Stimulated activated CD8-positive, alpha-beta memory T cell treated with anti-CD3 and anti-CD28 coated beads, Interleukin-7, amount 100 ng/mL, for 4 hours (primary cell): ENCODE measurements around the gene TOR2A.
"Not testable (repeated sequence)": the region's sequence is repeated elsewhere in the genome, so short reads cannot be mapped to it uniquely, and the experiment has no call there.

ENCODE experiments used
- DNase-seq, 2 donors: peaks; one replicate each; pipeline ENCODE4 v3.0.0-alpha.2; 2020; ENCODE audit warnings: low read depth in 2 of 2

The TOR2A gene

DNA sequence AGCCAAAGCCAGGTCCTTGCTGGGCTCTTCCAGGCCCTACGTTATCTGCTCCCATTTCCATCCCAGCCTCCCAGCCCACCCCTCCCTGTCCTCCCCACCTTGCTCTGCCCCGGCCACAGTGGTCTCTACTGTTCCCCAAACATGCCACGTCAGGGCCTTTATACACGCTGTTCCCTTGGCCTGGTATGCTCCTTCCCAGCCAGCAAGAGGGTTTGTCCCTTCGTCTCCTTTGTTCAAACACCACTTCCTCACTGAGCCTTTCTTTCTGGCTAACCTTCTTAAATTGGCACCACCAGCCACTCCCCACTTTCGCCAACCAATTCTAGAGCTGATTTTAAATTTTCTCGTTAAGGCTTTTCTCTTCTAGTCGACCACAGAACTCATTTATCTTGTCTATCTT is 33.6 kb upstream of the TOR2A start:
- DNase-seq, result no peak

DNA sequence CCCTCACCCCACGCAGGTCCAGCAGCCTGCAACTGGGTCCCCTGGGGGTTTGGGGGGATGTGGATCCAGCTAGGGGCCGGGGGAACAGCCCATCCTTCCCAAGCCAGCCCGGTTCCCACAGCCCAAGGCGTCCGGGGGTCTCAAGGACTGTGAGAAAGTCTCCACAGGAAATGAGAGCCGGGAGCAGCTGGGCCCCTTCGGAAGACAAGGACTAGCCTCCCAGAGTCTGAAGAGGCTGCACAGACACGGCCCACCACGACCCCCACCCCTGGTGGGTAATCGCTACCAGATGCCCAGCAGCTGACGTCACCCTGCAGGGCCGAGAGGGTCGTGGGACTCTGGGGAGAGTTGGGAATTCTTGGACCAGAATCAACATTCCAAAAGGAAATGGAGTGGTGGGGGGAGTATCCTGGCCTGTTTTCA is 32.8 kb upstream of the TOR2A start:
- no peak for DNase-seq

DNA sequence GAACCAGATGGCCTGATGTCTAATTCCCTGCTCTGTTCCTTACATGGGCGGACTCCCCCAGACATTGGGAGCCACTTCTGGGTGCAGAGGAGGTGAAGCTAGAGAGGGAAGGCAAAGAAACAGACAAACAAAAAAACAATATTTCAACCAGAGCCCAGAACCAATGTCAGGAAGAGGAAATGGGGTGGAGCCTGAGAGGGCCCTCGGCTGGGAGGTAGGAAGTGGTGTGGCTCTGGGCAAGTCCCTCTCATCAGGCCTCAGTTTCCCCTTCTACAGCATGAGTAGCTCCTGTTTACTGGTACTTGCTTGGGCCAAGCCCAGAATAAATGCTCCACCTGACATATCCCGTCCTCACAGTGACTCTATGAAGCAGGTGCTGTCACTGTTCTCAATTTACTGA is 32.3 kb upstream of the TOR2A start:
- DNase-seq, result no peak

DNA sequence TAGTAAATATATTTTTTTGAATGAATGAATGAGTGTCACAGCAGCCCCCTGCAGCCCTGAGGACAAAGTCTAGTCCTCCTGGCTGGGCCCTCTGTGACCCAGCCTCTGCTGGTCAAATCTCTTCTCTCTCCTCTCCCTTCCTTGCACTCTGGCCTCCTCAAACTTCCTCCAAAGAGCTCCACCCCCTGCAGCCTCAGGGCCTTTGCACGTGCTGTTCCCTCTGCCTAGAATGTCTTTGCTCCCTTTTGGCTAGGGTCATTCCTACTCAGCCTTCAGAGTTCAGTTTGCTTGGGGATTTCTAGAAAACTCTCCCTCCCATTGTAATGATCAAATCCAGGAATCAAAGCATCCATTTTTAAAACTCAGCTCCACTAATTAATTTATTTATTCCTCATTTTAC is 30.3 kb upstream of the TOR2A start:
- no peak for DNase-seq

DNA sequence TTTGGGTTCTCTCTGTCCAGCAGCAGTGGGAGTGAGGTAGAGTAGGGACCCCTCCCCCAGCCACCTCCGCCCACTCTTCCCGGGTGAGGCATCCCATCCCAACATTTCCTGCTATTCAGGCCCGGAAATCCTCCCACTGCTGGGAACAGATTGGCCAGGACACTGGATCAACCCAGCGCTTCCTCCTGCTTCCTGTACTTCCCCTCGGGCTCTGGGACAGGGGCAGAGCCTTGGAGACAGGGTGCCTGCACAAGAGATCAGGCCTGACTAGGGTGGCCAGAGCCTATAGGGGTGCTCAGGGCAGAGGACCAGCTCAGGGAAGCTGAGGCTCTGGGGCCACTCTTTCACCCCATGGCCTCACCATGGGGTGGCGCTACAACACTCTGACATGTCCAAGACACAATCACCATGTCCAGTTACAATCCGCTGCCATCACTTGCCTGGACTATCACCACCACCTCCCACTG is 28.9 kb upstream of the TOR2A start:
- DNase-seq, result no peak

DNA sequence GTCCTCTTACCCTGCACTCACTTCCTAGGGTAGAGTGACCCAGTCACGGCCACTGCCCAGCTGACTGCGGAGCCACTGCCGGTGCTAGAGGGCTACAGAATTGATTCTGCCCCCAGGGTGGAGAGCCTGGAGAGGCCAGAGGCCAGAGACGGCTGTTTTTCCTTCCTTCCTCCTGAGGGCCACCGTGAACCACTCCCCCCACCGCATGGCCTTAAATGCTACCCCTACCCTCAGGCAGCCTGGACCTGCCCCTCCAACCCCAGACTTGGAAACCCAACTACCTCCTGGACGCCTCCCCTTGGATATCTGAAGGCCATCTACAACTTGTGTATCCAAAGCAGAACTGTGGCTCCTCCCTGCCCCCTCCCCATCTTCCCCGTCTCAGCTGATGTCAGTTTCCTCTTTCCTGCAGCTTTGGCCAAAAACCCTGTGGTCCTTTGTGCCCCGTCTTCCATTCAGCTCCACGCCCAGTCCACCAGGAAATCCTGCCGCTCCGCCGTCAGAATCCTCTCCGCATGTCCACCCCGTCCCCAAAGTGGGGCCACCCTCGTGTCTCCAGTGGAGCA is 27.1 kb upstream of the TOR2A start:
- DNase-seq, result no peak

DNA sequence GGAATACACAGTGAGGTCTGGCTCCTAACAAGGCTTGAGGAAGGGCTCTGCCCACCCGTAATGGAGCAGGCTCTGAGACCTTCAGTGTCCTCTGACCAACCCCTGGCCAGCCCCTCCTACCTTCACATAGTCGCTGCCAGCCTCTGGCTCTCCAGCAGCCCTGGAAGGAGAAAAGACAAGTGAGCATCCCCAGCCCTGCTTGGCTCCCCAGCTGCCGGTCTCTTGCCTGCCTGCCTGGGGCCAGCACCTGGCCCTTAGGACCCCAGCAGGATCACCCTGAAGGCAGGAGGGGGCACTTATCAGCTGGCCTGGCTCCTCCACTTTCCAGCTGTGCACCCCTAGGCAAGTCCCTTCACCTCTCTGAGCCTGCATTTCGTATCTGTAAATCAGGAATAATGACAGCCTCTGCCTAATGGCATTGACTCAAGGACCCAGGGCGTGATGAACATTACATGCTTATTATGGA is 26.4 kb upstream of the TOR2A start:
- no peak for DNase-seq

DNA sequence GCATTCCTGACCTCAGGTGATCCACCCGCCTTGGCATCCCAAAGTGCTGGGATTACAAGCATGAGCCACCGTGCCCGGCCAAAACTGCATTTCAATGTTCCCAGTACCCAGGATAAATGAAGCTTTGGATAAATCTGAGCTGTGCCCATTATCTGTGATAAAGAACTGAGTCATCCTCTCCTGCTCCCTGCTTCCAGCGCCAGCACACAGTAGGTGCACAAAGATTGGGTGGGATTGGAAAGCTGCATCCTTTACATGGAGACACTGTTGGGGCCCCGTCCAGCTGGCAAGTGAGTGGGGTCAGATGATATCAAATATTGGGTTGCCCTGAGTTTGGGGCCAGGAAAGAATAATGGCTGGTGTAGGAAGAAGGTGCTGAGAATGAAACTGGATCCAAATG is 26.0 kb upstream of the TOR2A start:
- no peak for DNase-seq

DNA sequence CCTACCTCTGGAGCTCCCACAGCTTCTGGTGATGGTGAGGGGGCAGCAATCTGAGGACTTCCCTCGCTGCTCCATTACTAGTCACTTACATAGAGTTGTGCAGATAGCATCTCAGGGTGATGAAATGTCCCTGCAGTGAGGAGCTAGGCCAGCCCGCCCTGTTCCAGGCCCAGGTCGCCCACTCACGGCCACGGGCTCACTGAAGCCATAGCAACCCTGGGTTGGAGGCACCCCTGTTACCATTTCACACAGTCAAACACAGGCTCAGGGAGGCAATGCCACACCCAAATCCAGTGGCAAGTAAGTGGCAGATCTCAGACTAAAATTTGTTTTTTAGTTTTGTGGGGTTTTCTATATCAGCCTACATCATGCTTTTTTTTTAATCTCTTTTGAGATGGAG is 23.7 kb upstream of the TOR2A start:
- no peak for DNase-seq

DNA sequence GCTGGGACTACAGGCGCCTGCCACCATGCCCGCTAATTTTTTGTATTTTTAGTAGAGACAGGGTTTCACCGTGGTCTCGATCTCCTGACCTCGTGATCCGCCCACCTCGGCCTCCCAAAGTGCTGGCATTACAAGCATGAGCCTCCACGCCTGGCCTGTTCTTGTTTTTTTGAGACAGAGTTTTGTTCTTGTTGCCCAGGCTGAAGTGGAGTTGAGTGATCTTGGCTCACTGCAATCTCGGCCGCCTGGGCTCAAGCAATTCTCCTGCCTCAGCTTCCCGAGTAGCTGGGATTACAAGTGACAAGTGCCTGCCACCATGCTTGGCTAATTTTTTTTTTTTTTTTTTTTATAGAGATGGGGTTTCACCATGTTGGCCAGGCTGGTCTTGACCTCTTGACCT is 21.7 kb upstream of the TOR2A start:
- not testable (repeated sequence) for DNase-seq

DNA sequence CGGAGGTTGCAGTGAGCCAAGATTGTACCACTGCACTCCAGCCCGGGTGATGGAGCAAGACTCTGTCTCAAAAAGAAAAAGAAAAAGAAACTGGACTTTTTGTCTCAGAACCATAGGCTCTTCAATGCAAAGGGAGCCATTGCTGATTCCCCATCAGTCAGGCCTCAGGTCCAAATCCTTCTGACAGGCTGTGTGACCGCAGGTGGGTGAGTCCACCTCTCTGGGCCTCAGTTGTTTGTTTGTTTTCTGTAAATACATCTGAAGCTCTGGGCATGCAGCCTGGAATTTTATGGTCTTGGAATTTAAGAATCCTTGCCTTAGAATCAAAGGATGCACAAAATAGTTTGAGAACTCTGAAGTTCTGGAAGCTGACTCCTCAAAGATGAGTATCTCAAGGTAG is 21.1 kb upstream of the TOR2A start:
- no peak for DNase-seq

DNA sequence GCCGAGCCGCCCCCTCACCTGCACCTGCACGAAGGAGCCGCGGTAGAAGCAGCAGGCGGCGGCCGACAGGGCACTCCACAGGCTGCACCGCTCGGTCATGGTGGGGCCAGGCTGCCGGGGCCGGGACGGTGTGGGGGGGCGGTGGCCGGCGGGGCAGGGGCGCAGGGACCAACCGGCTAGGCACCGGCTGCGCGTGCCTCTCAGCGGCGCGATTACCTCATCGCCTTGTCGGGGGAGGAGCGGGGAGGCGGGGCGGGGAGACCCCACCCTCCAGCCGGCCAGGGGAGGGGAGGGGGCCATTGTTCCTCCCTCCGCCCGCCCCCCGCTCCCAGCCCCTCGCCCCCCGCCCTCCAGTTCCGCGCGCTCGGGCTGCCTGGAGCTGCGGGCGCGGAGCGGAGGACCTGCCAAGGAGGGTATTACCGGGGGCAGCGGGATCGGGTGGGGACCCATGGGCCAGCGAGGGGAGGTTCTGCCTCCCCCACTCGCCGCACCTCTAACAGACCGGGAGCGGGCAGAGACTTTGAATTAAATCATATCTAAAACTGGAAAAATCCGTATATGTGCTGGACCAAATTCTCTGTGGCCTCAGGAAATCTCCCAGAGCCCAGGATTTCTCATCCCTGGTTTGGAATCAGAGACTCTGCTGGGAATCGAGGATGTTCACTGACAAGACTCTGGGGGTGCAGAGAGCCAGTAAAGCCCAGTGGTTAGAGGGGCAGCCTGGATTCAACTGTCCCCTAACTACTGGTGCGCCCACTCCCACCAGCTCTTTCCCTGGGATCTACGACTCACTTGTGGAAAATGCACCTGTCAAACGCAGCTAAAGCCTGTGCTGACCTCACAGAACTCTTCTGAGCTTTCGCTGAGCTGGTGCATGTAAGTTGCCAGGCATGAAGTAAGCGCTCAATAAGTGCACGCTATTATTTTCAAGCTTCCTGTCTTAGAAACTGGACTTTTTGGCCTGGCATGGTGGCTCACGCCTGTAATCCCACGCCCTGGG is 20.3 kb upstream of the TOR2A start:
- DNase-seq, result no peak

DNA sequence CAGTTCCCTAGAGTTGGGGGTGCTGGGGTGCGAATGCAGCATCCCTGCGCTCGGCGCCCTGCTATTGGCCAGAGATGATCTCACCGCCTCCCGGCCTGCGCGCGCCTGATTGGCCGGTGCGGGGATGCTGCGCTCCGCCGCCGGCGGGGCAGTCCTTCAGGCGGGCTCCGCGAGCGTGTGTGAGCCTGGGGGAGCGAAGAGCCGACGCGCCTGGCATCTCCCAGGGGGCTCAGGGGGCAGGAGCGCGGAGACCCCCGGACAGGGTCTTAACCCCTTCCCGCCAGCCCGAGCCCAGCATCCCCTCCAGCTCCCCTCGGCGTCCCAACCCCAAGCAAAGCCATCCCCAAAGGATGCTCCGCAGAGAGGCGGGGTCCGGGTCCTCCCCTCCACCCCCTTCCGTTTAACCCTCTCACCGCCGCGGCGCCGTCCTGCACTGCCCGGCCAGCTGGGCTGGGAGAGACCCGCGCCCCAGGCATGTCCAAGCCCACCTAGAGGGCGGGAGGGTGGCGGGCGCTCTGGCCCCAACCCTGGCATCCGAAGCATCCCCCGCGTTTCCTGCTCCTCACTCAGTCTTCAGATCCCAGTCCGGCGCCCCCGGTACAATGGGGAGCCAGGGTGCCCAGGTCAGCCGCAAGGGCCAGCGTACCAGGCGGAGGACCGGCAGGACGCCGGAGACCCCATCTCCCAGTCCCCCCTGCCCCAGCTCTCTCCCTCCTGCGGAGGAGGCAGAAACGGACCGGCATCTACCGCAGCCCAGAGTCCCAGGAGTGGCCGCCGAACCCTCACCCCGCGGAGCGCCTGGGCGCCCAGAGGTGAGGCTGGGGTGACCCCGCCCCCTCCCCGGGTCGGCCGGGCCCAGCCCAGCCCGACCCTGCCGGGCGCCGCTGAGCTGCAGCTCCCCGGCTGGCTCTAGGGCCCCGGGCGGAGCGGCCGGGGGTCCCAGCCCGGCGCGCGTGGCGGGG is 19.3 kb upstream of the TOR2A start:
- DNase-seq, result no peak

DNA sequence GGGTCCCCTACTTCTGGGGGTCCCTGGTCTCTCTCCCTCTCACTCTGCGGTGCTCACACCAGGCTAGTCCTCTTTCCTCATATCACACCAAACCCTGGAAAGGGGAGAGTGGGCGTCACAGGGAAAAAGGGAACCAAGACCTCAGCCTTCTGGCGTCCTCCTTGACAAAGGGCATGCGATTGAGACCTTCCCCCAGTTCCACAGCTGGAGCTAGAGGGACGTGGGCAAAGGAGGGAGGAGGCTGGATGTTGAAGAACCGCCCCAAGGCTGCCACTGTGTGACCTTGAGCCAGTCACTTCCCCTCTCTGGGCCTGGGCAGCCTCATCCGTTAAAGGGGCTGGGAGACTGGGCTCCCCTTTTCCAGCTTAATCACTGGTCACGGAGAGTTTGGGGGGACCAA is 18.5 kb upstream of the TOR2A start:
- no peak for DNase-seq

DNA sequence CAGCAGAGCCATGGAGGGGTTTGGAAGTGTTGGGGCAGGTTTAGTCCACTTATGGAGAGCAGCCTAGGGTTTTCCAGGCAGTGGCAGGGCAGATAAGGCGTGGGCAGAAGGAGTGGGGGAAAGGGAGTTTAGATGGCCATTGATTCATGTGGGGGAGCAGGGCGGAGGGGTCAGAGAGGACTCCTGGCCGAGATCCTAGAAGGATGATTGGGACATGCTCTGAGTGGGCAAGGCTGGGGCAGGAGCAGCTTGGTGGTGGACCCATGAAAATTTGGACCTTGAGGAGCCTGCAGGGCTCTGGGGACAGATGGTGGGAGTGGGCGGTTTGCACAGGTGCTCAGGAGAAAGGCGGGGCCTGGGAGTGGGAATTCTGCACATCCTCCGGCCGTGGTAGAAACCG is 18.1 kb upstream of the TOR2A start:
- no peak for DNase-seq

DNA sequence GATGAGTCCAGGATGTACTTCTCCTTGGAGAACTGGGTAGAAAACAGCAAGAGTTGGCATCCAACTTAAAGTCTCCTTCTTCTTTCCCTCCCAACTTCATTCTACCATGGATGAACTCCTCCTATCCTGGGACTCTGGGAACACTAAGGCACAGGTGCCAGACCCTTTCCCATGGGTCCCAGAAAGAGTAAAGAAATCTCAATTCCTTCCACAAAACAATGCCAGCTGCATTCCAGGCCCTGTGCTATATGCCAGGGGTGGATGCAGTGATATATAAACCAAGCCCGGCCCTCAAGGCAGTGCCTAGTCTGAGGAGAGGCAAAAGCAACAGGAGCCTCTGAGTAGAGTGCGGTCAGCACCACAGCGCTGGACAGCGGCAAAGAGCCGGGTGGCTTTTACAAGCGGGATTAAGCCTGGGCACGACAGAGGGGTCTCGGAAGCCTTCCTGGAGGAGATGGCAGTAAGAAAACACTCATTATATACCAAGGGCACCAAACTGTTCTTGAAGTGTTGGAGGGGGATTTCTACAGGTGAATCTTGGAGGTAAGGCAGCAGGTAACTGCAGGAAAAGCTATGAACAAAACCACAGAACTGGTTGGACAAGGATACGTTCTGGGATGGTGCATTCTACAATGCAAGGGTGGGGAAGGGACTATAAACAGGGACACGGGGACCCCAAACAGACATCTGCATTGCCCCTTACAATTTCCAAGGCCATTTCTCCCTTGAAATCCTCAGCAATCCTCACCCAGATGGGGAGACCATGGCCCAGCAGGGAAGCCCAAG is 16.4 kb upstream of the TOR2A start:
- no peak for DNase-seq

DNA sequence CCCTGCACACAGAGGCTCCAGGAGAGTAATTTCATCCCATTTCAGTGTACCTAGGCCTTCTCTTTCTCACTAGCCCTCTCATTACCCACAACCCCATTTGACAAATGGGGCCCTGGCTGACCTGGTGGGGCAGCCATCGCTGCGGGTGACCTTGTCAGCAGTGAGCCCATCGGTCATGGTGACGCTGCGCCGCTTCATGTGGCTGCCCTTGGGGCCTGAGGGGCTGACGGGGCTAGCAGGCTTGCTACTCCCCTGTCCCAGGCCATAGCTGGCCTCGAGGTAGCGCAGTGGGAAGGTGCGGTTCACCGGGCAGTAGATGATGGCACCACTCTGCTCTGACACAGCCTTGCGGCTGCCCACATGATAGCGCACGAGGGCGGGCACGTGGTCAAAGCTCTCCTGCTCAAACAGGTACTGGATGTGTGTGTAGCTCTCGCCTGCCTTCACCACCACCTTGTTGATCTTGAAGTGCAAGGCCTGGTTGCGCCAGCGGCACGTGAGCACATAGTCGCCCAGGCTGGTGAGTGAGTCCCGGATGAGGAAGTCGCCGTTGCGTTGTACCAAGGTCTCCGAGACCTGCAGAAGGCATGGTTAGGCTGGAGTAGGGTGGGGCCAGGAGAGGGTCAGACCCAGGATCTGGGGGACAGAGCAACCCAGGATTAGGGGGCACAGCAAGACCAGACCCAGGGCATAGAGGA is 14.1 kb upstream of the TOR2A start:
- no peak for DNase-seq

DNA sequence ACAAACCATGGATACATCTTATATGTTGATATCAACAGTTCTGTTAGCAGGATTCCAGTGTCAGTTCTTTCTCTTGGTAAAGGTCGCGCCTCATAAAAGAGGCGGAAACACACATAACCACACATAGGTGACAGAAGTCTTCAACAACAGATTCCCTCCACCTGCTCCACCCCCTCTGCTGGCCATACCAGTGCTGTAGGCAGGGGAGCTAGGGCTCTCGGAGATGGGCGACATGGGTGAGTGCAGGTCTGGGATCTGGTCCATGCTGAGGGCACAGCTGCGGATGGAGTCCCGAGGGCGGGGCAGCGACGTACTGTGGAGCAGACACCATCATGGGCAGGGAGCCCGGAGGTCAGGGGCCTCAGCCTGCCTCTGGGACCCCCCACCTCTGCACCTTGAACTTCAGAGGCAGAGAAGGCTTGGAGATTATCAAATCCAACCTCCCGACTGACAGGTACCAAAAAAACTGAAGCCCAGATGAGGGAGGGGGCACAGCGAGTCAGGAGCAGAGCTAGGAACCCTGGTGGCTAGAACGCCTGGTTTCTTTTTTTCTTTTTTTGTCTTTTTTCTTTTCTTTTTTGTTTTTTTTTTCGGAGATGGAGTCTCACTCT is 12.0 kb upstream of the TOR2A start:
- DNase-seq, result no peak

DNA sequence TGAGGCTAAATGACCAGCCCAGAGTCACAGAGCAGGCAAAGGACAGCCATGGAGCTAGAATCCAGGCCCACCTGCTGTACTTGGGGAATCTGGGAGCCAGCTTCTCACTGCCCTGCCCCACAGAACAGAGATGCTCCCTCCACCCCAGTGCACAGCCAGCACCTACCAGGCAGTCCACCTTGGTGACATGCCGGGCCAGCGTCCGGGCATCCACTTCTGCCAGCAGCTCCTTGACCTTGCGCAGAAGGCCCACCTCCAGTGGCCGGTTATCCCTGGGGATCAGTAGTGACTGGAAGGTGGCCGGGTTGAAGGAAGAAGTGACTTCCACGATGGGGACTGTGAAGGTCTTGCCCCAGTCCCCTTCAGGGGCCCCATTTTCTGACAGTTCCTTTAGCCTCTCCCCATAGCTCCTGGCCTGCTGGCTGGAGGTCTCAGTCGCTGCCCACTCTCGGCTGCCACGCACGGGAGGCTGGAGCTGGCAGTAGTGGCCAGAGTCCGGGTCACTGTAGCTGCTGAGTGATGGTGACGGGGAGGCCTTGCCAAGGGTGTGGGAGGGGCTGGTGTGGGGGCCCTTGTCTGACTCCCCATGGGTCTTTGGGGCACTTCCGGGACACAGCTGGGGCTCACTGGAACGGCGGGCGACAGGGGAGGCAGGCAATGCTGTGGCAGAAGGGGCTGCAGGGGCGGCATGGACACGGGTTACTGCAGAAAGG is 9.5 kb upstream of the TOR2A start:
- DNase-seq, result no peak
